T-helper 1 cell treated with Interleukin-12 subunit alpha and Interleukin-12 subunit beta and Interleukin-4 antibody, amounts not matched to agents 30 ng/mL and 1 ng/mL, for 36 hours (primary cell): Measurements from ENCODE around the gene RABGAP1. TPM values are rescaled to one million over a fixed set of nuclear protein-coding genes. Genes with fewer than 3 reads are reported as not detected.

ENCODE experiments used
- intact Hi-C: fragments of 100-400 bp; cut with micrococcal nuclease; formaldehyde crosslinking; loops from one replicate; pipeline ENCODE4 v1.15.1; 2024
- total RNA-seq: library from RNA; stranded (reverse); gene quantifications from 2 replicates; pipeline ENCODE4 v1.2.3, GENCODE V29; 2022

RABGAP1 gene
- total RNA-seq, 1 donor from 2014 or later, result 33.9 TPM

- intact Hi-C loops, result no loop called here
Observed at GRCh38 chr9:123003466-123003865, 62.6 kb downstream of the RABGAP1 start.

- intact Hi-C loops, result no loop called here
Observed at GRCh38 chr9:123005964-123006363, 65.1 kb downstream of the RABGAP1 start.

- intact Hi-C loops, result no loop called here
Observed at GRCh38 chr9:123007269-123007668, 66.4 kb downstream of the RABGAP1 start.

GRCh38 chr9:123008909-123009308 is 68.1 kb downstream of the RABGAP1 start:
- intact Hi-C loops, result no loop called here

- intact Hi-C loops, result no loop called here
Observed at GRCh38 chr9:123011380-123011779, 70.6 kb downstream of the RABGAP1 start.

GRCh38 chr9:123011878-123012528 is 71.2 kb downstream of the RABGAP1 start:
- intact Hi-C loops, result no loop called here

GRCh38 chr9:123016631-123017030 is 75.8 kb downstream of the RABGAP1 start:
- intact Hi-C loops, result no loop called here

GRCh38 chr9:123020796-123021195 is 80.0 kb downstream of the RABGAP1 start:
- intact Hi-C loops, result no loop called here

- intact Hi-C loops, result no loop called here
Observed at GRCh38 chr9:123026425-123026824, 85.6 kb downstream of the RABGAP1 start.

- intact Hi-C loops, result no loop called here
Observed at GRCh38 chr9:123027517-123027916, 86.7 kb downstream of the RABGAP1 start.

GRCh38 chr9:123028136-123028535 is 87.3 kb downstream of the RABGAP1 start:
- intact Hi-C loops, result no loop called here

- intact Hi-C loops, result no loop called here
Observed at GRCh38 chr9:123028973-123029372, 88.2 kb downstream of the RABGAP1 start.

- intact Hi-C loops, result no loop called here
Observed at GRCh38 chr9:123031963-123032362, 91.1 kb downstream of the RABGAP1 start.

- intact Hi-C loops, result no loop called here
Observed at GRCh38 chr9:123033352-123033751, 92.5 kb downstream of the RABGAP1 start, which contains the start of gene GPR21. GPR21 (plus strand) TSS chr9:123033667; CDS start chr9:123034567, 900 bp downstream.

- intact Hi-C loops, result no loop called here
Observed at GRCh38 chr9:123033864-123034601, 93.2 kb downstream of the RABGAP1 start.

GRCh38 chr9:123034881-123035510 is 94.2 kb downstream of the RABGAP1 start:
- intact Hi-C loops, result no loop called here

- intact Hi-C loops, result no loop called here
Observed at GRCh38 chr9:123035791-123036190, 95.0 kb downstream of the RABGAP1 start.

- intact Hi-C loops, result no loop called here
Observed at GRCh38 chr9:123036893-123037545, 96.2 kb downstream of the RABGAP1 start.

GRCh38 chr9:123039617-123040219 is 98.9 kb downstream of the RABGAP1 start:
- intact Hi-C loops, result no loop called here

- intact Hi-C loops, result no loop called here
Observed at GRCh38 chr9:123040801-123041200, 100.0 kb downstream of the RABGAP1 start.

GRCh38 chr9:123041489-123041888 is 100.7 kb downstream of the RABGAP1 start:
- intact Hi-C loops, result no loop called here
